GM12878 (cell line): Measurements from ENCODE around the gene TATDN2.

ENCODE experiments used
- EGR1 ChIP-seq, 2 experiments: IDR thresholded peaks; 1 replicate in 1 of 2; 2 replicates in 1 of 2; pipeline ENCODE4 v1.6.1; 2011 to 2012; ENCODE audit warnings: low read depth in 2 of 2, low read length in 2 of 2, borderline replicate concordance in 1 of 2, mild to moderate bottlenecking in 1 of 2, moderate library complexity in 1 of 2
- ETV6 ChIP-seq, 2 experiments: fragments of 450-650 bp in 1 of 2; IDR thresholded peaks in 1 of 2; conservative IDR thresholded peaks in 1 of 2; 2 replicates each; pipeline ENCODE4 v1.6.1; 2014; ENCODE audit warnings: antibody characterized with exemption in 1 of 2, borderline replicate concordance in 1 of 2, low read depth in 1 of 2, mild to moderate bottlenecking in 1 of 2, moderate library complexity in 1 of 2
- POLR2AphosphoS2 ChIP-seq: IDR thresholded peaks from 2 replicates; pipeline ENCODE4 v1.6.1; 2011; ENCODE audit warnings: low read depth, mild to moderate bottlenecking, low read length, improper control_type of control experiment, moderate library complexity

- no peak for TF ChIP-seq EGR1 (IDR thresholded peaks at IDR 0.05; ENCODE audit: borderline replicate concordance in 1 of 2, low read depth in 2 of 2, low read length in 2 of 2)
- TF ChIP-seq ETV6 (conservative IDR thresholded peaks at IDR 0.05 in 1 of 2, IDR thresholded peaks at IDR 0.05 in 1 of 2; ENCODE audit: borderline replicate concordance in 1 of 2, low read depth in 1 of 2), result no peak
- no peak for TF ChIP-seq POLR2AphosphoS2
Measured at GRCh38 chr3:10315771-10316344, 67.6 kb downstream of the TATDN2 start.
